LNCaP clone FGC (cell line): Measurements from ENCODE around the gene SYT3.

ENCODE experiments used
- DNase-seq: peaks from one replicate; pipeline ENCODE4 v3.0.0-alpha.2; 2011; ENCODE audit warnings: low read depth
- H3K4me3 ChIP-seq: 2 replicates; pipeline ENCODE4 v1.5.1; 2011; ENCODE audit warnings: mild to moderate bottlenecking, low read depth, low read length, control low read depth
- CTCF ChIP-seq: IDR thresholded peaks from 2 replicates; pipeline ENCODE4 v1.5.1; 2012; ENCODE audit warnings: mild to moderate bottlenecking; ENCODE audit not compliant: control insufficient read depth, insufficient read depth; ENCODE audit errors: extremely low read depth

Gene SYT3

GRCh38 chr19:50661766-50662650 lies 22.3 kb upstream of the SYT3 start:
- H3K4me3 ChIP-seq: no peak overlapping the region
- TF ChIP-seq CTCF: no peak
- no peak for DNase-seq

- TF ChIP-seq CTCF: no peak
- no peak overlapping the region for H3K4me3 ChIP-seq
- DNase-seq: no peak
Observed at GRCh38 chr19:50661023-50661422, 21.3 kb upstream of the SYT3 start.

GRCh38 chr19:50660088-50660366 lies 20.3 kb upstream of the SYT3 start:
- TF ChIP-seq CTCF: no peak
- H3K4me3 ChIP-seq: no peak overlapping the region
- DNase-seq: no peak

- H3K4me3 ChIP-seq: peak overlapping the region; percentile 40
- no peak for TF ChIP-seq CTCF
Observed at GRCh38 chr19:50659318-50660087, 19.8 kb upstream of the SYT3 start.

GRCh38 chr19:50658441-50659317 lies 19.0 kb upstream of the SYT3 start:
- TF ChIP-seq CTCF: no peak
- no peak for DNase-seq
- peak overlapping the region; percentile 68 for H3K4me3 ChIP-seq

More at GRCh38 chr19:50659318-50660087, 19.8 kb upstream of the SYT3 start:
- DNase-seq: no peak

GRCh38 chr19:50657712-50658440 lies 18.2 kb upstream of the SYT3 start:
- H3K4me3 ChIP-seq: peak overlapping the region; percentile 68
- peak; percentile 92 for DNase-seq
- no peak for TF ChIP-seq CTCF
